DMS79 treated with DMSO at 0.1 percent for 48 hours (cell line): Measurements from ENCODE around the gene KRT14.
"Not testable (repeated sequence)": the region's sequence is repeated elsewhere in the genome, so short reads cannot be mapped to it uniquely, and the experiment has no call there.

ENCODE experiments used
- DNase-seq: peaks from one replicate; lab custom pipeline; 2025; lab: John Stamatoyannopoulos, UW

Gene KRT14

DNA sequence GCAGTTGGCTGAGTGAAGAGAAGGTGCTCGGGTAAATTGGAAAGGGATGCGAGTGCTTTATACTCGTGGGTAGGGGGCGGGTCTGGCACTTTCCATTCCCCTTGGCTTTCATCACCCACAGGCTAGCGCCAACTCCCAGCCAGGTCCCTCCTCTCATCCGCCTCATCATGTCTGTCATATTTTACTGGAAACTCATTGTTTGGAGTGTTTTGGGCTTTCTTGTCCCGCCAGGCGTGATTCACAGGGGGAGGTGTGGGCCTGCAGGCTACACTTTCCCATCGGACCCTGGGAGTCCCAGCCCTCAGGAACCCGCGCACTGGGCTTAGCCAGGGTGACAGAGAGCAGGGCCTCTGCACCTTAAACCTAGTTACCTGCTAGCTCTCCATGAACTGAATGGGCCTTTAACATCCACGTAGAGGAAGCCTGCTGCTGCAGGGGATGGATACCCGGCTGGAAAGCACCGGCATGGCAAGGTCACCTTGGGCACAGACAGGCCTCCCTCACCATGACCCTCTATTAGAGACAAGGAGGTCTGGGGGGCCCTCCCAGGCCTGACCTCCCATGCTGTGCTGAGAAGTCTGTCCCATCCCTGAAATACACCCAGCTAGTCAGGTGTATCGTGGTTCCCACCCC, at the start of gene KRT14:
Gene KRT14, minus strand, starts transcription at position 33 of the 633 bp plus-strand sequence. CDS start 61 bp downstream, outside the sequence.
- no peak for DNase-seq

- DNase-seq: no peak
These were observed 48.7 kb upstream of the KRT14 start for GRCh38 chr17:41635121-41636097.

DNA sequence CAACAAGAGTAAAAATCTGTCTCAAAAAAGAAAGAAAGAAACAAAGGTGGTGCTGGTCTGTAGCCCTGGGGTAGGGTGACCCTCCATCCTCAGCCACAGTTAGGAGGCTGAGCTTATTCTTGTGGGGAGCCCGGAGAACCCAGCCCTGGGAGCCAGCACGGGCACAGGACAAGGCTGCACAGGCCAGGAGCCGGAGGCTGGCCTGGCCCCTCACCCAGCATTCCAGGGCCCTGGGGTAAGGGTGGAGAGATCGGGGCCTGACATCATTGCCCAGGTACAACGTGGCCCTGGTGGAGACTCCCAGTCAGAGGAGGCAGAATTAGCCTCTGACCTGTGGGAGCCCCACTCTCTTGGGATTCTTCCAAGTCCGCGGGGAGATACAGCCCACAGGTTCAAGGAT, 47.9 kb upstream of the KRT14 start:
- no peak for DNase-seq

GRCh38 chr17:41633556-41634199, 47.0 kb upstream of the KRT14 start:
- DNase-seq: no peak

DNA sequence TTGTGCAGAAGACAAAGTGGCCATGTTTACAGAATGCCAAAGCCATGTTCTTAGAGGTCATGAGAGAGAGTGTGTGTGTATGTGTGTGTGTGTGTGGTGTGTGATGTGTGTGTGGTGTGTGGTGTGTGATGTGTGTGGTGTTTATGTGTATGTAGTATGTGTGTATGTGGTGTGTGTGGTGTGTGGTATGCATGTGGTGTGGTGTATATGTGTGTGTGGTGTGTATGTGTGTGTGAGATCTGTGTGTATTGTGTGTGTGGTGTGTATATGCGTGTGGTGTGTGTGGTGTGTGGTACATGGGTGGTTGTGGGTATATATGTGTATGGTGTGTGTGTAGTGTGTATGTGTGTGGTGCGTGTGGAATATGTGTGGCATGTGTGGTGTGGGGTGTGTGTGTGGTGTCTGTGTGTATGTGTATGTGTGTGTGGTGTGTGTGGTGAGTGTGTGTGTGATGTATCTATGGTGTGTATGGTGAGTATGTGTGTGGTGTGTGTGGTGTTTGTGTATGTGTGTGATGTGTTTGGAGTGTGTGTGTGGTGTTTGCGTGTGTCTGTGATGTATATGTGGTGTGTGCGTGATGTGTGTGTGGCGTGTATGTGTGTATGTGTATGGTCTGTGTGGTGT, 45.9 kb upstream of the KRT14 start:
- no peak for DNase-seq

DNA sequence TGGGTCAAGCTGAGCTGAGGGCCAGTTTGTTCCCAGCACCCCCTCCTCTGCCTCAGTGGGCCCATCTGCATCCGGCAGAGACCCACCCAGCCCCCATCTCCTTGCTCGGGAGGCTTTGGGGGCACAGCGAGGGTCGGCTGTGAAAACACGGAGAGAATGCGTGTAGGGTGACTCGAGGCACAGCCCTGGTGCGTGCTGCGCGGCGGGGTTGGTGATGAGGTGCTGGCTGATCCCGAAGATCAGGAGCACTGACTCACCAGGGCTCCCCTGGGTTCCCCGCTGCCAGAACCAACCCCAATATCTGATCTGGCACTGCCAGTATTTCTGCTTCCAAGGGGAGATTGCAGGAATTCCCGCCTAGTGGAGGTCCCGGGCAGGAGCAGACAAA, 45.2 kb upstream of the KRT14 start:
- no peak for DNase-seq

DNA sequence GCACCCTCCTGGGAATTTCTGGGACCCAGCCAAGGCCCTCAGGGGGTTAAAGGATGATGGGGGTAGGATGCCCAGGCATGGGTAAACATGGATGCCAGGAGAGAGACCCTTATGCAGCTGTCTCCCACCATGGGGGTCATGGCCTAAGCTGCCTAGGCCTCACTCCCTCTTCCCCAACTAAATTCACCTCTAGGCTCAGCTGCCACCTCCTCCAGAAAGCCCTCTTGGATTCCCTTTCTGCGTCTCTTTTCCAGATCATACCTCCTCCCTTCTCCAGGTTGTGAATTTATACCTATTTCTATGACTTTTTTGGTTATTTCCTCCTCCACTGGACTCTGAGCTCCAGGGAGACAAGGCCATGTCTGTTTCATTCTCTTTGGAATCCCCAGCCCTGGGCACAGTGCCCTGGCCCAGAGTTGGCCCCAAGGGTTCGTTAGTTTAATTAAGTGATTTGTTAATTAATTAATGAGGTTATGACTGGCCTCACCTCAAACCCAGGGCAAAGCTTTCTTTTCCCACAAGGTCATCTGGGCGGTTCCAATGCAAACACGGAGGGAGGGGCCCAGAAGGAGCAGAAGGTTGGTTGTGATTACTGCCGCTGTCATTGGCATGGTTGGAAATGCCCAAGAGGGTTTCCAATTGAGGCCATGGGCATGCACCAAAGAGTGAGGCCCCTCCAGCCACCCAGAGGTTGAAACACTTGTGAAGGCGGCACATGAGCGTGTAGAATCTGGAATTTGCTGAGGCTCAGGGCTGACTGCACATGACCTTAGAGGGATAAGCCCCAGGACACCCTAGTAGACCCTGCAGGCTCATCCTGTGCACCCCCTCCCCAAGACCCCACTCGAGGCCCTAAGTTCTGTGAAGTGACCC, 44.6 kb upstream of the KRT14 start:
- DNase-seq: no peak

DNA sequence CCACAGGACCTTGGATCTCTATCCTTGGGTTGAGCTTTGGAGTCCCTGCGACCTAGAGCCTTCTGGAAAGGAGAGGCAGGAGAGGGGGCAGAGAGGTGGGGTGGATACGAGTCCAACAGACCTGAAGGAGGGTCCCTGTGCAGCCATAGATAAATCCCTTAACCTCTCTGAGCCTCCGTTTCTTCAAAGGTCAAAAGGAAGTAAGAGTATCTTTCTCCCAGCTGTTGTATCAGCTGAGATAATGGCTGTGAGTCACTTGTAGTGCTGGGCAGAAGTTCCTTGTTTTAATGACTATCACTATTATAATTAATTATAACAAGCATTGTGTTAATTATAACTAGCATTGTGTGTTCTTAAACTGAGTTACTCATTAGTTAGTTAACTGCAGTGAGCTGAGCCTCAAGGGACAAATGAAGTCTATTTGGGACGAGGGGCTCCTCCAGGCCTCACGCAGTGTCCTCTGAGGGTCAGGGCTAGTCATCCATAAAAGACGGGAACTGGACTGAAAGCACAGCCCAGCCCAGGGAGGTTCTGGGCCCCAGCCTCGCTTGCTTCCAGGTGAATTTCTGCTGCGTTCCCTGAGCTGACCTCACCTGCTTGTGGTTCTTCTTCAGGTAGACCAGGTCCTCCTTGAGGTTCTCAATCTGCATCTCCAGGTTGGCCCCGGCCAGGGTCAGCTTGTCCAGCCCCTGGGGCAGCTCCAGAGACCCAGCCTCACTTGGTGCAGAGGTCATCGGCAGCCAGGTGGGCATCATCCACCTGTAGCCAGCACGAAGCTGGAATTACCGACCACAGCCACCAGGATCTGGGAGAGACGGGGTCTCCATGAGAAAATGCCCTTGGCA, 43.4 kb upstream of the KRT14 start:
- DNase-seq: no peak

DNA sequence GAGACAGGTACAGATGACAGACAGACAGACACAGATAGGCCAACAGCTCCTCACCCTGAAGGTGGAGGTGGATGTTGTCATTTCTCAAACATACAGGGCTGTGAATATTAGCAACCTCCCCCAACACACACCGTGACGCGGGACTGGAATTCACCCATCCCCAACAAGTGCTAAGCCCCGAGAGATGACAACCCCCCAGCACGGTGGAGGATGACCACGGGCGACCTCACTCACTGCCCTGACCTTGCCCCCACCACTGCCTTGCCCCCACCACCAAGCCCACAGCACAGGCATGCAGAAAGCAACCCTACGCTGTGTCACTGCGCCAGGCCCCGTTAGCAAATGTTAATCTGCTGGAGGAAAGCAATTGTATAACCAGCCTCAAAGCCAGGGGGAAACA, 42.6 kb upstream of the KRT14 start:
- DNase-seq: no peak

DNA sequence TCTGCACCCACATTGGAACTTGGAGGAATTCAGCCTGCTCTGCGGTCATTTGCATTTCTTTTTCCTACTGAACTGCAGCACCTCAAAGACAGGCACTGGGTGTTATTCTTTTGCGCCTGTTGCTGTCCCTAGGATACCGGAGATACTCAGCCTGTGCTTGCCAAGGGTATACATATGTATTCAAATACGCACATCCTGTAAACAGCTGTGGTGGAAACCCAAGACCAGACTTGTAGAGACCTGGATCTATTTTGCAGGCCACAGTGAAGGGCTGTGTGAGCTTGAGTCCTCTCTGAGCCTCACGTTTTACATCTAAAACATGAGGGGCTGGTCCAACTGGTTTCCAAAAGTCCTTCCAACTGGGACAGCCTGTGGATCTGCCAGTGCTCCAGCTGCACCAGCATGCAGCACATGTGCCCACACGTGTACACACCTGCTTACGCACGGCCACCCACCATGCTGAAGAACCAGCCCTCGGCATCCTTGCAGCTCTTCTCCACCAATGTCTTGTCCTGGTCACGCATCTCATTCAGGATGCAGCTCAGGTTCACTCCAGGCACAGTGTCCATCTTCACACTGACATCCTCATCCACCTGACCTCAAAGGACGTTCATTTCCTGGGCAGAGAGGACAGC, 42.0 kb upstream of the KRT14 start:
- DNase-seq: not testable (repeated sequence)

- not testable (repeated sequence) for DNase-seq
These were observed 41.3 kb upstream of the KRT14 start for GRCh38 chr17:41628073-41628370.

DNA sequence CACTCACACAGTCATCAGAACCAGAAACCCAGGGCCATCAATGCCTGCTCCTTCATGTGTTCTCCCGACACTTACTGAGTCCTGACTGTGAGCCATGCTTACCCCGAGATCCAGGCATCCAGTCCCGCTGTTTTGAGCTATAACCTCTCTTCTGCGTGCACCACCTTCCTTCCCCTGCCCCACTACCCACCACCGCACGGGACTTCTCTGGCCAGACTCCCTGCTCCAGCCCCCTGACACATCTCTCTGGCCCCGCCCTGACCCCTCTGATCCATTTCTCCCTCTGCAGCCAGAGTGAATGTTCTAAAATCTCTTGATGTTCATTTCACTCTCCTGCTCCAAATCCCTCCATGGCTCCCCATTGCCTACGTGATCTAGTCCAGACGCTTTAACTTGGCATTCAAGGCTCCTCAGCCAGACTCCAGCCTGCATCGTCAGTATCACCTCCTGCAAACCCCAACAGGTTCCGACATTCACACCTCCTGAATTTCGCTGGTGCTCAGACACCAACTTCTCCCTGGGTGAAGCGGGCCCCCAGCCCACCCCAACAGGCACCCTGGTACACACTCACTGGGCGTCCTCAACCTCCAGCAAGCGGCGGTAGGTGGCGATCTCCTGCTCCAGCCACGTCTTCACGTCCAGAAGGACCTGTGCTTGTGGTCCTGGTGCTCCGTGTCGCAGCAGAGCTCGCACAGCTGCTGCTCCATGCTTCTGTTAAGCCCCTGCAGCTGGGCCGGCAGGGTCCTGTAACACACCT, 40.8 kb upstream of the KRT14 start:
- DNase-seq: no peak

DNA sequence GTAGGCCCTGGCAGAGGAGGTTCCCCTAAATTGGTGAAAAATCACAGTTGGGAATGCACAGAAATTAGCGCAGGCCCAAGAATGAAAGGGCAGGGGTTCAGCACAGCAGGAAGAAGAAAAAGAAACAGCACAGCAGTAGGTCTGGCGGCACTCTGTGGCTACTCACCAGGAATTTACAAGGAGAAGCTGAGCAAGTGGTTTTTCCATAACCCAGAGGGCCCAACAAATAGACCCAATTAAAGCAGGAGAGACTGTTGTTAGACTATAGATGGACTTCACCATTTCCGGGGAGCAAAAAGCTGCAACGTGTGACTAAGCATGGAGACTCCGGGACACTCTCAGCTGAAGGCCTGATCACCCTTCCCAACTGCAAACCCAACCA, 40.2 kb upstream of the KRT14 start:
- not testable (repeated sequence) for DNase-seq

DNA sequence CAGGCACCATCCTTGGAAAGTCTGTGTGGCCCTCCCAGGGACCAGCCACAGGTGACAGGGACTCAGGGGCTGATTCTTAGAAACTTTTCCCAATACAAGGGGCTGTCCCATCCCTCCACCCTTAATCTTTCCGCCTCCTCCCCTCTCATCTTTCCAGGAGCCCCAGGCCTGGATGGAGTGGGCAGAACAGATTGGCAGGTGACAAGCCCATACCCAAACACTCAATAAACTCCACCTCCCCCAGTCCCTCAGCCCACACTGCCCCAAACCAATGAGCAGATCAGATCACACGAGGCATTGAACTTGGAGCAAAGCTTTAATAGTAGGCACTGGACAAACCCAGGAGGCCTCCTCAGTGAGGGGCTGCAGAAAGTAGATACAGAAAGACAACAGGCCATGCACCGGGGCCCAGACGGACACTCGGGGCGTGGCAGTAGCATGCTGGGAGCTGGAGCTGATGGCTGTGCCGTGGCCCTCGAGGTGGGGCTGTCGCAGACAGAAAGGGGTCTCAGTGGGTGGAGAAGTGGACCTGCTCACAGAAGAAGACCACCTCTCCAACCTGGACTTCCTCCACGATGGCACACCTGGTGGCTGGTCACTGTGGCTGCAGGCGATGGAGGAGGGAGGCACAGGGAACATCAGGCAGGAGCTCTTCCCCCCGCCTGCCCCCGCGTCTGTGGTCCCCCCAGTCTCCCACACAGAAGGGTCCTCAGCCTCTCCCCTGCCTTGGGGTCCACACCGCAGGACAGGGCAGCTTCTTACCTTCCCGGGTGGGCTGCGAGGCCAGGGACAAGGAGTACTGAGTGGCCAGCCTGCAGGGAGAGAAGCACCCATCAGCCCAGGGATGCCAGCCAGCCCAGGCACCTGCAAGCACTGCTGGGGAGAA, 39.6 kb upstream of the KRT14 start:
- not testable (repeated sequence) for DNase-seq

GRCh38 chr17:41625602-41626001, 38.9 kb upstream of the KRT14 start:
- no peak for DNase-seq

DNA sequence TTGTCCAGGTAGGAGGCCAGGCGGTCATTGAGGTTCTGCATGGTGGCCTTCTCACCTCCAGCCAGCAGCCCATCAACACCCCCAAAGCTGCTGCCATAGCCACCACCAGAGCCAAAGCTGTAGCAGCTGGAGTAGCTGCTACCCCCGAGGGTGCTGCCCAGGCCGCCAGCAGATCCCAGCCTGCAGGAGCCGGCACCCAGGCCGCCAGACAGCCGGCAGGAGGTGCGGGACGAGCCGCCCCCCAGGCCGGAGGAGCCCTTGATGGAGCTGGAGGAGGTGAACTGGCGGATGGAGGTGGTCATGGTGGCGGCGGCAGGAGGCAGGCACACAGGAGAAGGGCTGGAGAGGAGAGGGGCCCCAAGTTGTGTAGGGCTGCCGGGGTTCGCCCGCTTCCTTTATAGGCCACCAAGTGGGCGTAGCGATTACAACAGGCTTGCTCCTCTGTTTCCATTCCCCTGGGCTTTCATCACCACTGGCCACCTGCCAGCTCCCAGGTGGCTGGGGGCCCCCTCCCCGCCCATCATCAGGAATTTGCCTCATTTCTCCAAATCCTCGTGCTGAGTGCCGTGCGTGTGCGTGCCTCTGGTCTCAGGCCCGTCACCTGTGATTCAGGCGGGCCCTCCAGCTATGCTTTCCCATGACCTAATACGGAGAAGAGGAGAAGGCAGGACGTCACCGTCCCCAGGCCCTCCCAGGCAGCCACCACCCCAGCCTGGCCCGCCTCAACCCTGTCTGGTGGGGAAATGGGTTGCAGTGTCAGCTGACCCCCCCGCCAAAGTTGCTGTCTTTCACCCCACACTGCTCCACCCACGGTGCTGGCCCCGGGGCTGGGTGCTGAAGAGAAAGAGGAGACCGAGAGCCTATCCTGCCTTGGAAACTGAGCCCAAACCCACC, 37.8 kb upstream of the KRT14 start, which contains the start of gene KRT17:
Gene KRT17, minus strand, starts transcription at position 368 of the 894 bp plus-strand sequence. Its CDS starts 66 bp downstream, at position 302.
- DNase-seq: no peak
